ENCODE data around the gene CABP2.

DNA sequence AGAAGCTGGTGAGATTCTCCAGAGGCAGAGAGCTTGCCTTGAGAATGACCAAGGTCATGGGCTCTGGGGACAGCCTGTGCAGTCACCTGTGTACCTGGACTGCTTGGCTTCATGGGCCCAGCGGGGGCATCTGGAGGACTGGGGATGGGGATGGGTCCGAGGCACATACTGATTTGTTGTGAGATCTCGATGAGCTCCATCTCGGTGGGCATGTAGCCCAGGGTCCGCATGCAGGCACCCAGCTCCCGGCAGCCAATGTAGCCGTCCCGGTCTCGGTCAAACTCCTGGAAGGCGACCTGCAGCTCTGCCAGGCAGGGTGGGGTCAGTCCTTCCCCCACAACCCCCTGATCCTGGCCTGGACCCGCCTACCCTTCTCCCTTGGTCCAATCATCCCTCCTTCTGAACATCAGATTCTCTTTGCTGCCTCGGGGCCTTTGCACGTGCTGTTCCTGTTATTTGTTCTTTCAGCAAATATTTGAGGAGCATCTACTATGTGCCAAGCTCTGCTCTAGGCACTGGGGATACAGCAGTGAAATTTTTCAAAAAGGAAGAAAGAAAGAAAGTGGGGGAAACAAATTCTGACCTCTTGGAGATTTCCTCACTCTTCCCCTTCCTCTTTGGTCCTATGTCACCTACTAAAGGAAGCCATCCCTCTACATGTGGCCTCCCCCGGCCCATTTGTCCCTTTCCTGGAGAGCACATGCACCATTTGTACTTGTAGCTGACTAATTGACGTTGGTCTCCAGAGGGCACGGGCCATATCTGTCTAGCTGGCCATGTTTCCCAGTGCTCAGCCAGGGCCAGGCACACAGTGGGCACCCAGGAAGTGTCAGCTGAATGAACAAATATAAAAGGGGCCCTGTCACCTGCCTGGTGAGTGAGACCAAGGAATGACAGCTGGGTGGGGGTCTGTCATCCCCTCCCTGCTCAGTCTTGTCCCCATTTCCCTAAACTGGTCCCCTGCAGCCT lies 2.1 kb downstream of the CABP2 start:
- TF ChIP-seq CTCF (IDR thresholded peaks at IDR 0.05) = no peak
- TF ChIP-seq ZFX (IDR thresholded peaks at IDR 0.05; ENCODE audit: borderline replicate concordance) = no peak

Measured in 22Rv1 (cell line).